ENCODE data around the gene GPR137C. TPM values are rescaled to one million over a fixed set of nuclear protein-coding genes. Genes with fewer than 3 reads are reported as not detected.
A peak's percentile ranks its signal among the peaks of the same experiment; 100 is the strongest.

GPR137C gene, protein sequence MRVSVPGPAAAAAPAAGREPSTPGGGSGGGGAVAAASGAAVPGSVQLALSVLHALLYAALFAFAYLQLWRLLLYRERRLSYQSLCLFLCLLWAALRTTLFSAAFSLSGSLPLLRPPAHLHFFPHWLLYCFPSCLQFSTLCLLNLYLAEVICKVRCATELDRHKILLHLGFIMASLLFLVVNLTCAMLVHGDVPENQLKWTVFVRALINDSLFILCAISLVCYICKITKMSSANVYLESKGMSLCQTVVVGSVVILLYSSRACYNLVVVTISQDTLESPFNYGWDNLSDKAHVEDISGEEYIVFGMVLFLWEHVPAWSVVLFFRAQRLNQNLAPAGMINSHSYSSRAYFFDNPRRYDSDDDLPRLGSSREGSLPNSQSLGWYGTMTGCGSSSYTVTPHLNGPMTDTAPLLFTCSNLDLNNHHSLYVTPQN
- total RNA-seq = not detected

GRCh38 chr14:52552063-52552988 lies at the start of gene GPR137C, which contains the start of gene TXNDC16:
TSS of gene GPR137C (plus strand) at chr14:52552836. CDS start at chr14:52553148, 312 bp downstream.
TSS of gene TXNDC16 (minus strand) at chr14:52552505. CDS start at chr14:52543557, 8,948 bp downstream.
- H3K27ac ChIP-seq = peak within 1 kb of the TSS; percentile 80 to 93
- H3K27me3 ChIP-seq = no peaks in the 10 kb centered on the region
- peak; percentile 99 to 100 for DNase-seq (ENCODE audit: low spot score in 2 of 2)
- H3K9me3 ChIP-seq = no peaks in the 10 kb centered on the region
- H3K4me3 ChIP-seq = peak within 1 kb of the TSS; percentile 82 to 93
- H3K4me1 ChIP-seq = peaks cover 0 to 13% of the 10 kb centered on the region in 2 donors
- intact Hi-C loops (cut with DNase I) = loop anchor here (1.0 to 10.0 kb wide), 9 partner anchors 154 to 1842 kb away; partner anchors contain the start of genes BMP4, CDKN3, DDHD1 and FERMT2
- TF ChIP-seq CTCF (IDR thresholded peaks at IDR 0.05) = no peak
- no peaks in the 10 kb centered on the region for H3K36me3 ChIP-seq

DNA sequence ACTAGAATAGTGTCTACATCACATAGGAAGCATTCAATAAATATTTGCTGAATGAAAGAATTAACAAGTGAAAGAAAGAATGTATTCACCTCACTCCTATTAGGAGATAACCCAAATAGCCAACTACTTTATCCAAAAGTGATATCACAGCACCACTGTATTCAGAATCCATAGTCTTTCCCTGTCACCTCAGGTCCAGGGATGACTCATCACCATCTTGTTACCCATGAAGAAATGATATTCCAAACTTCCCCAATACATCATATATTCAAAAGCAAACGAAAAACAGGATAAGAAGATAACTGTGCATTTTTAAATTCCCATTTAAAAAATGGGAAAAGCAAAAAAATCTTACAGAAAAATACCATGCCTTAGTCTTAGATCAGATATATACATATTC lies 39.4 kb upstream of the GPR137C start:
- intact Hi-C loops (cut with DNase I) = no loop called here
- Histone ChIP-seq H3K27ac (no peak overlapping the region), H3K36me3 (peaks cover 2 to 6% of the 10 kb centered on the region in 2 donors), H3K27me3 (no peaks in the 10 kb centered on the region), H3K9me3 (no peaks in the 10 kb centered on the region), H3K4me1 (no peaks in the 10 kb centered on the region), H3K4me3 (no peak overlapping the region)
- DNase-seq (ENCODE audit: low spot score in 2 of 2) = no peak
- no peak for TF ChIP-seq CTCF (IDR thresholded peaks at IDR 0.05)

- peaks cover 0 to 6% of the 10 kb centered on the region in 2 donors for H3K36me3 ChIP-seq
- H3K27ac ChIP-seq = no peak overlapping the region
- no peak for TF ChIP-seq CTCF (IDR thresholded peaks at IDR 0.05)
- intact Hi-C loops (cut with DNase I) = no loop called here
- no peaks in the 10 kb centered on the region for H3K27me3 ChIP-seq
- no peaks in the 10 kb centered on the region for H3K4me1 ChIP-seq
- H3K4me3 ChIP-seq = no peak overlapping the region
- no peak for DNase-seq (ENCODE audit: low spot score in 2 of 2)
- H3K9me3 ChIP-seq = no peaks in the 10 kb centered on the region
Measured at GRCh38 chr14:52514046-52514811, 38.4 kb upstream of the GPR137C start.

- no peaks in the 10 kb centered on the region for H3K9me3 ChIP-seq
- H3K4me3 ChIP-seq = no peak overlapping the region
- intact Hi-C loops (cut with DNase I) = no loop called here
- H3K4me1 ChIP-seq = no peaks in the 10 kb centered on the region
- H3K36me3 ChIP-seq = peaks cover 0 to 7% of the 10 kb centered on the region in 2 donors
- H3K27me3 ChIP-seq = no peaks in the 10 kb centered on the region
- TF ChIP-seq CTCF (IDR thresholded peaks at IDR 0.05) = no peak
- DNase-seq (ENCODE audit: low spot score in 2 of 2) = no peak
- H3K27ac ChIP-seq = no peak overlapping the region
Measured at GRCh38 chr14:52522033-52522432, 30.6 kb upstream of the GPR137C start.

All from ascending aorta (tissue), 2 donors.